Colonic mucosa (tissue), 4 donors: Measurements from ENCODE around the gene TGFBR1. TPM values are rescaled to one million over a fixed set of nuclear protein-coding genes. Genes with fewer than 3 reads are reported as not detected.
A peak's percentile ranks its signal among the peaks of the same experiment; 100 is the strongest.

Source experiments
- DNase-seq: peaks from one replicate; pipeline ENCODE4 v3.0.0-alpha.2; 2020
- H3K27ac ChIP-seq: fragments of 200-600 bp; one replicate; pipeline ENCODE4 v1.8.0; 2021
- H3K27me3 ChIP-seq: fragments of 200-600 bp; one replicate; pipeline ENCODE4 v1.8.0; 2021
- H3K36me3 ChIP-seq: fragments of 200-600 bp; one replicate; pipeline ENCODE4 v1.8.0; 2021
- H3K4me1 ChIP-seq: fragments of 200-600 bp; one replicate; pipeline ENCODE4 v1.8.0; 2021; ENCODE audit warnings: mild to moderate bottlenecking
- H3K4me3 ChIP-seq: fragments of 200-600 bp; one replicate; pipeline ENCODE4 v1.8.0; 2021
- H3K9ac ChIP-seq, 2 donors: one replicate each; pipeline ENCODE4 v1.7.0; 2013; ENCODE audit warnings: control low read depth in 2 of 2, low read depth in 2 of 2, low read length in 2 of 2
- H3K9me3 ChIP-seq: fragments of 200-600 bp; one replicate; pipeline ENCODE4 v1.8.0; 2021
- CTCF ChIP-seq: fragments of 200-600 bp; IDR thresholded peaks from one replicate; pipeline ENCODE4 v1.8.0; 2022; ENCODE audit warnings: antibody characterized with exemption, mild to moderate bottlenecking
- intact Hi-C: fragments of 100-400 bp; cut with DNase I; formaldehyde crosslinking; loops from one replicate; pipeline ENCODE4 v1.14.1; 2022
- total RNA-seq, 2 donors: library from RNA; stranded (reverse); fragmentation: NEBNext Ultra II Directional in 1 of 2; extraction: Animal tissue kit (Norgen Biotek cat#: 25700) in 1 of 2; gene quantifications; one replicate each; pipeline ENCODE4 v1.2.1, GENCODE V29; 2021
- donor health status: healthy.
- donor health status: DM: no; HTN: no; CAD: no.
- donor health status: DM: no; HTN: no; CAD: no.

TGFBR1 gene
- total RNA-seq, 2 donors from 2014 or later: 19.0 to 48.7 TPM

GRCh38 chr9:99162759-99163364 lies 57.9 kb downstream of the TGFBR1 start:
- H3K9ac ChIP-seq: no peak overlapping the region
- H3K27me3 ChIP-seq: no peaks in the 10 kb centered on the region
- TF ChIP-seq CTCF: peak; percentile 32
- no peaks in the 10 kb centered on the region for H3K4me1 ChIP-seq
- H3K9me3 ChIP-seq: no peaks in the 10 kb centered on the region
- DNase-seq: no peak
- no peak overlapping the region for H3K4me3 ChIP-seq
- H3K27ac ChIP-seq: no peak overlapping the region
- H3K36me3 ChIP-seq: no peaks in the 10 kb centered on the region
- intact Hi-C loops: loop anchor here (5.0 kb wide), 2 partner anchors 49 to 1154 kb away; no protein-coding TSS in a partner anchor

GRCh38 chr9:99166149-99166548 lies 61.2 kb downstream of the TGFBR1 start:
- no peak for TF ChIP-seq CTCF
- no peaks in the 10 kb centered on the region for H3K4me1 ChIP-seq
- no peak for DNase-seq
- no peak overlapping the region for H3K27ac ChIP-seq
- H3K27me3 ChIP-seq: no peaks in the 10 kb centered on the region
- H3K4me3 ChIP-seq: no peak overlapping the region
- no peak overlapping the region for H3K9ac ChIP-seq
- intact Hi-C loops: no loop called here
- no peaks in the 10 kb centered on the region for H3K9me3 ChIP-seq
- no peaks in the 10 kb centered on the region for H3K36me3 ChIP-seq

GRCh38 chr9:99167119-99167518 lies 62.2 kb downstream of the TGFBR1 start:
- no peaks in the 10 kb centered on the region for H3K4me1 ChIP-seq
- no peak overlapping the region for H3K27ac ChIP-seq
- DNase-seq: no peak
- intact Hi-C loops: no loop called here
- H3K9ac ChIP-seq: no peak overlapping the region
- no peak overlapping the region for H3K4me3 ChIP-seq
- H3K27me3 ChIP-seq: no peaks in the 10 kb centered on the region
- no peak for TF ChIP-seq CTCF
- H3K9me3 ChIP-seq: no peaks in the 10 kb centered on the region
- H3K36me3 ChIP-seq: no peaks in the 10 kb centered on the region

- no peak for DNase-seq
- H3K27me3 ChIP-seq: no peaks in the 10 kb centered on the region
- intact Hi-C loops: no loop called here
- H3K4me1 ChIP-seq: no peaks in the 10 kb centered on the region
- no peaks in the 10 kb centered on the region for H3K9me3 ChIP-seq
- no peak for TF ChIP-seq CTCF
- H3K4me3 ChIP-seq: no peak overlapping the region
- H3K27ac ChIP-seq: no peak overlapping the region
- no peaks in the 10 kb centered on the region for H3K36me3 ChIP-seq
- no peak overlapping the region for H3K9ac ChIP-seq
Measured at GRCh38 chr9:99167694-99168093, 62.8 kb downstream of the TGFBR1 start.

GRCh38 chr9:99169086-99169485 lies 64.2 kb downstream of the TGFBR1 start:
- Histone ChIP-seq H3K9me3 (no peaks in the 10 kb centered on the region), H3K27ac (no peak overlapping the region), H3K4me1 (no peaks in the 10 kb centered on the region), H3K9ac (no peak overlapping the region), H3K4me3 (no peak overlapping the region), H3K36me3 (no peaks in the 10 kb centered on the region), H3K27me3 (no peaks in the 10 kb centered on the region)
- no peak for DNase-seq
- TF ChIP-seq CTCF: no peak
- intact Hi-C loops: no loop called here
